ENCODE results near the gene ANP32B. TPM values are rescaled to one million over a fixed set of nuclear protein-coding genes. Genes with fewer than 3 reads are reported as not detected.
"Not testable (repeated sequence)": the region's sequence is repeated elsewhere in the genome, so short reads cannot be mapped to it uniquely, and the experiment has no call there.

The ANP32B gene
- total RNA-seq, 1 donor from 2014 or later = 220 TPM

GRCh38 chr9:97992219-97992618 is 9.1 kb downstream of the ANP32B start:
- H3K9me3 Mint-ChIP-seq = no peaks in the 10 kb centered on the region
- no peak overlapping the region for H3K27ac Mint-ChIP-seq (ENCODE audit: unreplicated experiment)
- TF ChIP-seq CTCF (conservative IDR thresholded peaks at IDR 0.05) = no peak
- H3K27me3 Mint-ChIP-seq (ENCODE audit: low read depth) = no peaks in the 10 kb centered on the region
- no peak for DNase-seq (ENCODE audit: low read depth, low spot score)
- H3K4me3 Mint-ChIP-seq = no peak overlapping the region
- peaks cover 3% of the 10 kb centered on the region for H3K36me3 Mint-ChIP-seq (ENCODE audit: low read depth)
- peaks cover 23% of the 10 kb centered on the region for H3K4me1 Mint-ChIP-seq

GRCh38 chr9:97993000-97993399 is 9.9 kb downstream of the ANP32B start:
- Mint-ChIP-seq H3K27ac (ENCODE audit: unreplicated experiment) (no peak overlapping the region), H3K9me3 (no peaks in the 10 kb centered on the region), H3K4me3 (no peak overlapping the region), H3K4me1 (peaks cover 15% of the 10 kb centered on the region), H3K36me3 (ENCODE audit: low read depth) (peaks cover 3% of the 10 kb centered on the region), H3K27me3 (ENCODE audit: low read depth) (no peaks in the 10 kb centered on the region)
- DNase-seq (ENCODE audit: low read depth, low spot score) = no peak
- TF ChIP-seq CTCF (conservative IDR thresholded peaks at IDR 0.05) = no peak

- Mint-ChIP-seq H3K4me3 (no peak overlapping the region), H3K4me1 (peaks cover 7% of the 10 kb centered on the region), H3K9me3 (no peaks in the 10 kb centered on the region), H3K36me3 (ENCODE audit: low read depth) (peaks cover 13% of the 10 kb centered on the region), H3K27ac (ENCODE audit: unreplicated experiment) (no peak overlapping the region), H3K27me3 (ENCODE audit: low read depth) (no peaks in the 10 kb centered on the region)
- DNase-seq (ENCODE audit: low read depth, low spot score) = no peak
- no peak for TF ChIP-seq CTCF (conservative IDR thresholded peaks at IDR 0.05)
These were observed 11.6 kb downstream of the ANP32B start for GRCh38 chr9:97994703-97995102.

- H3K9me3 Mint-ChIP-seq; H3K27me3 Mint-ChIP-seq (ENCODE audit: low read depth); DNase-seq (ENCODE audit: low read depth, low spot score); H3K4me1 Mint-ChIP-seq; H3K27ac Mint-ChIP-seq (ENCODE audit: unreplicated experiment); H3K4me3 Mint-ChIP-seq: not testable (repeated sequence)
- peaks cover 13% of the 10 kb centered on the region for H3K36me3 Mint-ChIP-seq (ENCODE audit: low read depth)
These were observed 13.5 kb downstream of the ANP32B start for GRCh38 chr9:97996676-97997075.

- Mint-ChIP-seq H3K9me3 (no peaks in the 10 kb centered on the region), H3K4me3 (no peak overlapping the region), H3K36me3 (ENCODE audit: low read depth) (peaks cover 13% of the 10 kb centered on the region), H3K4me1 (no peaks in the 10 kb centered on the region), H3K27me3 (ENCODE audit: low read depth) (no peaks in the 10 kb centered on the region), H3K27ac (ENCODE audit: unreplicated experiment) (no peak overlapping the region)
- DNase-seq (ENCODE audit: low read depth, low spot score) = no peak
- no peak for TF ChIP-seq CTCF (conservative IDR thresholded peaks at IDR 0.05)
These were observed 14.5 kb downstream of the ANP32B start for GRCh38 chr9:97997330-97998276.

GRCh38 chr9:98002808-98003207 is 19.7 kb downstream of the ANP32B start:
- H3K9me3 Mint-ChIP-seq = no peaks in the 10 kb centered on the region
- DNase-seq (ENCODE audit: low read depth, low spot score) = no peak
- H3K27ac Mint-ChIP-seq (ENCODE audit: unreplicated experiment) = no peak overlapping the region
- peaks cover 35% of the 10 kb centered on the region for H3K36me3 Mint-ChIP-seq (ENCODE audit: low read depth)
- no peak overlapping the region for H3K4me3 Mint-ChIP-seq
- H3K4me1 Mint-ChIP-seq = no peaks in the 10 kb centered on the region
- H3K27me3 Mint-ChIP-seq (ENCODE audit: low read depth) = peaks cover 31% of the 10 kb centered on the region
- TF ChIP-seq CTCF (conservative IDR thresholded peaks at IDR 0.05) = no peak
